ENCODE data around the gene LPO.

DNA sequence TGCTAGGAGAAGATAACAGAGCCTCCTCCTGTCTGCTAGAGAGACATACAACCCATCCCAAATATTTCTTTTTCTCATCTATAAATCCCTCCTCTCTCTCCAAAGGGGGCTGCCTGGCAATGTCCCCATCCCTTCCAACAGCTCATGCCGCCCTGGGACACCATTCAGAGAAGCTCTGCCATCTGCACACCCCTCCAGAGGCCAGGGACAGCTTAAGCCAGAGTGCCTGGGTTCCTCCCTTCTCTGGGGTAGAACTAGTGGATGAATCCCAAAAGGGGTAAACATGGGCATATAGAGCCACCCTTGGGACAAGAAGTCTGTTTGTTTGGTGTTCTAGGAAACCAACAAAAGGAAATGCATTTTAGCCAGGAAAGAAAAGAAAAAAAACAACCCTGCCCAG is 2.6 kb upstream of the LPO start:
- TF ChIP-seq CTCF (IDR thresholded peaks at IDR 0.05) (no peak), POLR2A (IDR thresholded peaks at IDR 0.05) (no peak)

Data from body of pancreas (tissue), 4 donors.